Articular chondrocyte of knee joint (primary cell): ENCODE measurements around the gene UIMC1. TPM values are rescaled to one million over a fixed set of nuclear protein-coding genes. Genes with fewer than 3 reads are reported as not detected.

Experiments
- total RNA-seq: library from RNA; depleted of rRNA; stranded (reverse); fragments of >200 nt; gene quantifications from 2 replicates; pipeline ENCODE4 v1.2.3, GENCODE V29; 2012

The UIMC1 gene
- total RNA-seq = 35.5 and 37.0 TPM in 2 replicates

GRCh38 chr5:177006265-177006972 is at the start of gene UIMC1:
Gene UIMC1 (minus strand): TSS chr5:177006779. CDS start chr5:176982615, 24,164 bp downstream.

DNA sequence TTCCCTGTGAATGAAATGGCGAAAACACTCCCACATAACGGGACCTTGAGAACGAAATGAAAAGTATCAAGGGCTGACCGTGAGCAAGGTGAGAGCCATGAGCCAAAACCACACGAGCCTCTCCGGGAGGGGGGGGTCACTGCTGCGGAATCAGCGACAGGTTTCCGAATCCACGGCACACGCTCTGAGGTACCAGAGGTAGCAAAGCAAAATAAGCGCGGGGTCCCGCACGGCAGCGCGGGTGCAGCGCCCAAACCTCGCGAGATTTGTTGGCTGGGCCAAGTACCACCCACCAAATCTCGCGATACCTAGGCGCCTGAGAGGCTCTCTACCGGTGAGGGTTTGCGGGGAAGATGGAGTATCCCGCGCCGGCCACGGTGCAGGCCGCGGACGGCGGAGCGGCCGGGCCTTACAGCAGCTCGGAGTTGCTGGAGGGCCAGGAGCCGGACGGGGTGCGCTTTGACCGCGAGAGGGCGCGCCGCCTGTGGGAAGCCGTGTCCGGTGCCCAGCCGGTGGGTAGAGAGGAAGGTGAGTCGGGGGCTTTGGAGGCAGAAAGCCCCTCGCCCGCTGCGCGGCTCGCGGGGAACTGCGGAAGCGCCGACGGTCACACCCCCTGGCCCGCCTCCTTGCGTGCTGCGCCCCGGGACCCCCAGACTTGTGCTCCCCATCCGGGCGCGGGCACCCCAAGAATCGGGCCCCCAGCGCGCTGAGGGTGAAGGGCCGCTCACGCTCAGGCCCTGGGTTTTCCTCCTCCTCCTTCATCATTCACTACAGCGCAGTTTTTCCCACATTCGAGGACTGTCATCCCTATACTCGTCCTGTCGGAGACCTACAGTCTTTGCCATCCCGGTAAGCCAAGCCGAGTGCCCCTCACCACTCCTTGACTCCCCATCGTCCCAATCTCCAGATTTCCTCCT is 16.1 kb upstream of the UIMC1 start, which contains the start of gene ZNF346:
TSS of gene ZNF346 (plus strand) at position 311 of the 917 bp plus-strand sequence. CDS start at position 354, 43 bp downstream.

GRCh38 chr5:176899296-176899891 is 107.2 kb downstream of the UIMC1 start, which contains the start of gene HK3:
Gene HK3 (minus strand): TSS chr5:176899346. CDS start chr5:176896159, 3,187 bp downstream.

Other genes starting within 250 kb of the UIMC1 start
- gene UNC5A, start 196.2 kb downstream of the UIMC1 start, total RNA-seq = not detected in 2 replicates
- gene HK3, start 107.4 kb downstream of the UIMC1 start, total RNA-seq = not detected in 2 replicates
- 18.0 and 19.5 TPM in 2 replicates for gene ZNF346, start 15.9 kb upstream of the UIMC1 start, total RNA-seq
- 0.11 and 0.26 TPM in 2 replicates for gene FGFR4, start 80.1 kb upstream of the UIMC1 start, total RNA-seq
- 54.6 and 55.8 TPM in 2 replicates for gene NSD1, start 127.0 kb upstream of the UIMC1 start, total RNA-seq